Measurements from ENCODE around the gene RAPGEF5. TPM values are rescaled to one million over a fixed set of nuclear protein-coding genes. Genes with fewer than 3 reads are reported as not detected.

The RAPGEF5 gene
- polyA plus RNA-seq, 1 of the 3 experiments (the other 2 are of a cell fraction) = 1.2 TPM

- H4K20me1 ChIP-seq (ENCODE audit: insufficient read depth) = no peaks in the 10 kb centered on the region
- H3K9ac ChIP-seq = no peak overlapping the region
- no peak overlapping the region for H3K4me3 ChIP-seq (ENCODE audit: low read depth in 2 of 2, low read length in 1 of 2)
- H3K9me2 ChIP-seq = no peaks in the 10 kb centered on the region
- no peaks in the 10 kb centered on the region for H3K36me3 ChIP-seq (replicated peaks in 1 of 2; ENCODE audit: control insufficient read depth in 1 of 2, insufficient read depth in 2 of 2, low read length in 1 of 2)
- H3K27ac ChIP-seq (ENCODE audit: low read depth in 2 of 2, low read length in 1 of 2) = no peak overlapping the region
- no peaks in the 10 kb centered on the region for H3K27me3 ChIP-seq (ENCODE audit: insufficient read depth)
- no peaks in the 10 kb centered on the region for H3F3A ChIP-seq (replicated peaks; ENCODE audit: insufficient read depth)
- WGBS (ENCODE audit: low lambda C conversion rate) = 75% methylated on average over 4 of the region's 4 CpGs
- no peaks in the 10 kb centered on the region; a peak in 1 of 4 replicates for H3K4me1 ChIP-seq (ENCODE audit: control insufficient read depth in 1 of 2, insufficient read depth in 2 of 2, low read depth in 1 of 2, low read length in 1 of 2)
- ChIA-PET CTCF (interaction anchor here (1.5 kb wide), 1 partner anchor 70 kb away, joined by 4 read pairs; no protein-coding TSS in a partner anchor), POLR2A (no interaction called here)
- no peak overlapping the region for H3K4me2 ChIP-seq
- H2AFZ ChIP-seq (ENCODE audit: low read depth) = no peak overlapping the region
- no peaks in the 10 kb centered on the region for H3K9me3 ChIP-seq
- H3K79me2 ChIP-seq (ENCODE audit: insufficient read depth) = no peaks in the 10 kb centered on the region
- TF ChIP-seq EP300 (IDR thresholded peaks at IDR 0.05; ENCODE audit: borderline replicate concordance in 1 of 2, low read depth in 1 of 2, low read length in 1 of 2) (no peak), MXI1 (IDR thresholded peaks at IDR 0.05; ENCODE audit: low read depth, low read length) (no peak), FOSL2 (IDR thresholded peaks at IDR 0.05; ENCODE audit: borderline replicate concordance, low read depth) (no peak), RCOR1 (IDR thresholded peaks at IDR 0.05; ENCODE audit: low read length) (no peak), IRF3 (IDR thresholded peaks at IDR 0.05; ENCODE audit: low read depth, low read length) (no peak), USF1 (IDR thresholded peaks at IDR 0.05; ENCODE audit: borderline replicate concordance, low read depth) (no peak), ELF1 (IDR thresholded peaks at IDR 0.05) (no peak), TEAD4 (IDR thresholded peaks at IDR 0.05; ENCODE audit: borderline replicate concordance, insufficient read depth) (no peak)
- no peak for DNase-seq
Measured at GRCh38 chr7:22179442-22179879, 177.5 kb downstream of the RAPGEF5 start.

GRCh38 chr7:22178735-22179134 lies 178.2 kb downstream of the RAPGEF5 start:
- no peaks in the 10 kb centered on the region for H3F3A ChIP-seq (replicated peaks; ENCODE audit: insufficient read depth)
- WGBS (ENCODE audit: low lambda C conversion rate) = 36% methylated on average over 1 of the region's 1 CpG

More at GRCh38 chr7:22178735-22179134, 178.2 kb downstream of the RAPGEF5 start:
- Histone ChIP-seq H3K36me3 (replicated peaks in 1 of 2; ENCODE audit: control insufficient read depth in 1 of 2, insufficient read depth in 2 of 2, low read length in 1 of 2) (no peaks in the 10 kb centered on the region), H3K9me3 (no peaks in the 10 kb centered on the region), H3K9me2 (no peaks in the 10 kb centered on the region), H4K20me1 (ENCODE audit: insufficient read depth) (no peaks in the 10 kb centered on the region), H3K27me3 (ENCODE audit: insufficient read depth) (no peaks in the 10 kb centered on the region), H3K9ac (no peak overlapping the region), H3K4me1 (ENCODE audit: control insufficient read depth in 1 of 2, insufficient read depth in 2 of 2, low read depth in 1 of 2, low read length in 1 of 2) (no peaks in the 10 kb centered on the region; a peak in 1 of 4 replicates), H2AFZ (ENCODE audit: low read depth) (no peak overlapping the region), H3K27ac (ENCODE audit: low read depth in 2 of 2, low read length in 1 of 2) (no peak overlapping the region), H3K79me2 (ENCODE audit: insufficient read depth) (no peaks in the 10 kb centered on the region), H3K4me2 (no peak overlapping the region), H3K4me3 (ENCODE audit: low read depth in 2 of 2, low read length in 1 of 2) (no peak overlapping the region)
- DNase-seq = no peak
- no peak for TF ChIP-seq JUND (IDR thresholded peaks at IDR 0.05)
- TF ChIP-seq ELF1 (IDR thresholded peaks at IDR 0.05) = no peak
- TF ChIP-seq FOXM1 (IDR thresholded peaks at IDR 0.05; ENCODE audit: low read depth) = no peak
- no peak for TF ChIP-seq USF1 (IDR thresholded peaks at IDR 0.05; ENCODE audit: borderline replicate concordance, low read depth)
- no peak for TF ChIP-seq GABPA (IDR thresholded peaks at IDR 0.05; ENCODE audit: low read depth)
- CTCF ChIA-PET = interaction anchor here (1.5 kb wide), 1 partner anchor 69 kb away, joined by 4 read pairs; no protein-coding TSS in a partner anchor
- POLR2A ChIA-PET = no interaction called here
